Measurements from ENCODE around the gene ZNF800. TPM values are rescaled to one million over a fixed set of nuclear protein-coding genes. Genes with fewer than 3 reads are reported as not detected.

The ZNF800 gene
- polyA plus RNA-seq, 3 donors, result 19.4 to 20.8 (median 20.0) TPM

GRCh38 chr7:127391591-127392181 is 822 bp downstream of the ZNF800 start:
- DNase-seq (ENCODE audit: low read depth in 3 of 3, low spot score in 2 of 3), result peak in 1 of 3 donors; percentile 8

DNA sequence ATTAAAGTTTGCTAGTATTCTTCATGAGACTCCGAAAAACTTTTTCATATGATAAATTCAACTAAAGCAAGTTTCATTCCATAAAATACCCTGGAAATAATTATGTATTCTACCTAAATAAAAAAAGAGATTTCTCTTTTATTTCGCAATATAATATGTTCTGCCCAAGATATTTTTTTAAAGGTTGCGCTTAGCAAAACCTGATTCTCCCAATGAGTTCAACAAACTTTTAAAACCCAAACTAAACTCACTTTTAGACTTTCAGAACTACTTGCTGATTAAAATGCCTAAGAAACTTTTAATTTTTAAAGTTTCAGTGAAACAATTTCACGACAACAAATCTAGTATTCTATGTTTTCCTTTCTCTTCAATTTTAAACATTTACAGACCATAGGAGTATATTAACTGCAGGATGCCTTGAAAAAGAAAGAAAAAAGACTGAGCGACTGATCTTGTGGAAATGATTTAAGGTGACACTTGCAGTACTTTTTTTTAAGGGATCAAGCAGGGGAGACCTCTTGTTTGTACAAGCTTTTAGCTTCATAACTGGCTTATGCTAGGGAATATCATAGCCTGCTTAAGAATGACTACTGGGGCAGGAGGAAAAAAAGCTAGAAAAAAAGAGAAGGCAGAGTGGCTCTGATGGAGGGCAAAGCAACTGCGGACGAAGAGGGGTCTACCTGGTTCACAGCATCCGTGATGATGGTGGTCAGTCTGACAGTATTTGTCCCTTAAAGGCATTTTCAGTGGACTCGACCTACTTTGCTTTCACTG is 1.5 kb downstream of the ZNF800 start:
- DNase-seq (ENCODE audit: low read depth in 3 of 3, low spot score in 2 of 3), result no peak

- DNase-seq (ENCODE audit: low read depth in 3 of 3, low spot score in 2 of 3), result no peak
These were observed 2.2 kb downstream of the ZNF800 start for GRCh38 chr7:127390186-127390816.

- DNase-seq (ENCODE audit: low read depth in 3 of 3, low spot score in 2 of 3), result no peak
These were observed 3.2 kb downstream of the ZNF800 start for GRCh38 chr7:127389321-127389720.

DNA sequence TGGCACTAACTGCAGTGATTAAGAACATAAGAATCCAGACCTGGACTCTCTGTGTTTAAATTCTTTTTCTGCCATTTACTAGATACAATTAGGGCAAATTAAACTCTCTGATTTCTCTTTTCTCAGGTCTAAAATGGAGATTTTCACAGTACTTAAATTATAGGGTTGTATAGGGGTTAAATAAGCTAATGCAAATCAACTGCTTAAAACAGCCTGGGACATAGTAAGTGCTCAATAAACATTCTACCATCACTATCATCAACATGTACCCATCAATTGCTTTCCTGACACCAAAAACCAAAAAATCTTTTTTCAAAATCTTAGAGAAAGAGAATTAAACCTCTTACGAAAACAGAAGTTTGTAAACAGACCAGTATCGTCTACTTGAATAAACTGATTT is 4.5 kb downstream of the ZNF800 start:
- DNase-seq (ENCODE audit: low read depth in 3 of 3, low spot score in 2 of 3), result no peak

DNA sequence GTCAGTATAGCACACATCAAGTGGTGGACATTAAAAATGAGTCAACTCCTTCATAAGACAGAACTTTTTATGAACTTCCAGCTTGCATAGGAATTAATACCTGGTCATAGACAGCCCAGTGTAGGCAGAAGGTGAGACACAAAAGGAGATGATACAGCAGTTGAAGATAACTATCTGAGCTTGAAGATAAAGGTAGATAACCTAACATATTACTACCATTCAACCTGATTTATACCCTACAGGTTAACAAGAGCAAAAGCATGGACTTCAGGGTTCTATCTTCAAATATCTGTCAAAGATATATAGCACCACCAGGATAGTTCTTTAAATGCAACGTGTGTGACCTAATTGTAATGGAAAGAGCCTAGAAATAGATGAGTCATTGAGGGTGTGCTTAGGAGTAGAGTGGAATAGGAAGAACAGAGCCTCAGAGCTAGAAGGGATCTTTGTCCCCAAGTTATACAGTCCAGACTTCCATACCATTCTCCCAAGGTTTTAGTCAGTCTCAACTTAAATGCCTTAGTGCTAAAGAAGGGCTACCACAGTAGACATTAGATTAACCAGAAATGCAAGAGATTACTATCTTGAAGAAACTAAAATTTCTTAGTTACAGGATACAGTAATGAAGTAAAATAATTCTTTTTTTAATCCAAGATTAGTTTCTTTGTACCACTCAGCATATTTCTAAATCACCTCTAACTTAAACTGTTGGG is 9.2 kb downstream of the ZNF800 start:
- DNase-seq (ENCODE audit: low read depth in 3 of 3, low spot score in 2 of 3), result no peak

DNA sequence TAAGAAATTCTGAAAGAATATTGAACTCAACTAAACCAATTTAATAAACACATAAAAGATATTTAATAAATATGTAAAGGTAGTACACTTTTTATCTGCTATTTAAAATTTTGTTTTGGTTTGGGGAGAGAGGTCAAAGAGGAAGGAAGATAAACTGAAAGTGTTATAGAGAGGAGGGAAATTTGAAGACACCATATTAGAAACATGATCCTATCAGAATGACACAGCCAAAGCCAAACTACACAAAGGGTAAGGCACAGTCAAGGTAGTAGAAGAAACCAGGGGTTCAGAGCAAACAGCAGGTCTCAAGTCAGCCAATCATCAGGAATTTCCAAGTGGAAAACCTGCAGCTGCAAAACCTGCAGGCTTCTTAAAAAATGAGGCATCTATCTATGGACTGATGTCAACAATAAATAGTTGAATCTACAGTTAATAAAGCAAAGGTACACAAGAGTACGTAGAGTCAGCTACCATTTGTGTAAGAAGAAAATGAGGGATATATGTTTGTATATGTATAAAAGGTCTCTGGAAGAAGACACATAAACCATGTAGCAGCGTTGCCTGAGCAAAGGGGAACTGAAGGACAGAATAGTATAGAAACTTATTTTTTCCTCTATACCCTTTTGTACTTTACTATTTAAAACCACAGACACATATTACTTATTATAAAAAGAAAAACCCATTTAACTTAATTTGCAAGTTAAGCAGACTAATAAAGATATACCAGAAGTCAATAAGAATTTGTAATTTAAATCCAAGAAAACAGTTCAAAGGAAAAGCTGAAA is 10.0 kb downstream of the ZNF800 start:
- DNase-seq (ENCODE audit: low read depth in 3 of 3, low spot score in 2 of 3), result no peak

- no peak for DNase-seq (ENCODE audit: low read depth in 3 of 3, low spot score in 2 of 3)
These were observed 12.0 kb downstream of the ZNF800 start for GRCh38 chr7:127380479-127380878.

- DNase-seq (ENCODE audit: low read depth in 3 of 3, low spot score in 2 of 3), result no peak
These were observed 12.9 kb downstream of the ZNF800 start for GRCh38 chr7:127379642-127380041.

DNA sequence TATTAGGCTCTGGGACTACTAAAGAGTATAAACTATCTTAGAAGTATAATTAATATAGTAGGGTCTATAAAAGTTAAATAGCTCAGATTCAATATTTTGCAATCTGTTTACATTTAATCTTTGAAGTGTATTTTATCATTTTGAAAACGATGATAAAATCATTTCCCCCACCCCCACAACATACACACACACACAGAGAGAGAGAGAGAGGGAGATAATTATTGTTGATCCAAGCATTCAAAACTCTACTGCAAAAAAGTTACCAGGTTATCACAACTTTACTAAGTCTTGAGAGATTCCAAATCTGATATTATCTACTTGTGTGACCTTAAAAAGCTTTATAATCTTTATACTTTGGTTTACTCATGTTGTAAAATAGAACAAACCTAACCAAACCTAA is 14.0 kb downstream of the ZNF800 start:
- DNase-seq (ENCODE audit: low read depth in 3 of 3, low spot score in 2 of 3), result no peak

- no peak for DNase-seq (ENCODE audit: low read depth in 3 of 3, low spot score in 2 of 3)
These were observed 15.1 kb downstream of the ZNF800 start for GRCh38 chr7:127377425-127377824.

GRCh38 chr7:127375631-127376030 is 16.9 kb downstream of the ZNF800 start:
- DNase-seq (ENCODE audit: low read depth in 3 of 3, low spot score in 2 of 3), result no peak

DNA sequence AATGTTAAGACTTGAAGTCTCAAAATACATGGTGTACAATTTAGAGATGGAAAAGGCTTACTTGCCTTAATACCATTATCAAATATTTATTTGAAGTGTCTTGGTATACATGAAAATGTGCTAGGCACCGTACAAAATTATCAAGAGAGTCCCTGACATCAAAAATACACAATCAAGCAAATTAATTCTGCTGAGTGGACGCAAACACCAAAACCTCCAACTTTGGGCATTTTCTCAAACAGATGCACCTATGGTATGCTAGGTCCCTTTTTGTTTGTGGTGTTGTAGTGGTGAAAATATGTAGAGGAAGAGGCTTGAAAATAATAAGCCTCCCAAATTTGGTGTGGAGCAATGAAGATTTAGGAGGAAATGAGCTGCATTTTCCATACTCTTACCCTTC is 24.8 kb downstream of the ZNF800 start:
- DNase-seq (ENCODE audit: low read depth in 3 of 3, low spot score in 2 of 3), result no peak

- no peak for DNase-seq (ENCODE audit: low read depth in 3 of 3, low spot score in 2 of 3)
These were observed 25.8 kb downstream of the ZNF800 start for GRCh38 chr7:127366680-127367079.

GRCh38 chr7:127365957-127366315 is 26.6 kb downstream of the ZNF800 start:
- DNase-seq (ENCODE audit: low read depth in 3 of 3, low spot score in 2 of 3), result no peak

DNA sequence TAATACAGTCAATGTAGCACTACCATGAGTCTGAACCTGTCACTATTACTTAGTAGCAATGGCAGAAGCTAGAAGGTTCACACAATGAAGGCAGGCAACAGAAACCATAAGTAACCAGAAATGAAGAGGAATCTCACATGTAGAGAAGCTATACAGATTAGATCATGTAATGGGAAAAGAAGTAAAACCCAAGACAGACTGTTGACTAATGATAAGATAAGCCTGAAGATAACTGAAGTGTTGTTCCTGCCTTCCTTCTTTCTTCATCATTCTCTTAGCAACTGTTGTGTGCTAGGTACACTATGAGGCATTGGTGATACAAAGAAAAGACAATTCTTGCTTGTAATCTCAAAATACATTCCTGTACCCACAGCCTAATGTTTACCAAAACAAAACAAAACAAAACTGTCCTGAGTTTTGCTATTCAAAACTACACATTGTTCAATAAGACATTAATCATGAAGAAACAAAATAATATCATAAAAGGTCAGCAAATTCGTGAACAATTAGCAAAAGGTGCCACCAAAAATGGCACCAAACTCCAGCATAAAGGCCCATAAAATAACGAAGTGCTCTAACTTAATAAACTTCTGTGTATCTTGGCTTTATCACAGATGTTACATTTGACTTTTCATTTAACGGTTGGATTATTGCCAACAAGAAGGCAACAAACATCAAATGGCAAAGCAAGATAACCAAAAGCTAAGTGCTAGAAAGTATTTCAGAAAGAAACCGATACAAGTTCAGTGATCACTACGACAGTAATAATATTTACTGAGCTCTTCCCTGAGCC is 27.1 kb downstream of the ZNF800 start:
- DNase-seq (ENCODE audit: low read depth in 3 of 3, low spot score in 2 of 3), result no peak

GRCh38 chr7:127362364-127363027 is 30.0 kb downstream of the ZNF800 start:
- no peak for DNase-seq (ENCODE audit: low read depth in 3 of 3, low spot score in 2 of 3)

GRCh38 chr7:127361736-127362135 is 30.8 kb downstream of the ZNF800 start:
- DNase-seq (ENCODE audit: low read depth in 3 of 3, low spot score in 2 of 3), result no peak

DNA sequence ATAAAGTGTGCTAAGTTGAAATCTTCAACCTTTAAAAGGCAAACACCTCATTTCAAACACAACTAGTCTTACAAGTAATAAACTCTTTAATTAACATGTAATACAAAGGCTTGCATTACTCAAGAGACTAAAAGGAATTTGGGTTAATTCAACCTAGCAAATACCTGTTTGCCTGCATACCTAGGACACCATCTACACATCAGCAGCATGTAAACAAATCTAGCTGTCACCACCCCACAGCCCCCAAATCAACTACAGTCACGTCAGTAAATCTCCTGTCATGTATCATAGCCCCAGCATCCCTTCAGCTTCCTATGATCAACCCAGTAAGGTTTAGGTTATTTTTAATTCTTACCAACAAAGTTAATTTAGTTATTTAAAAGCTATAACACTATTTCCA is 33.5 kb downstream of the ZNF800 start:
- no peak for DNase-seq (ENCODE audit: low read depth in 3 of 3, low spot score in 2 of 3)

Measured in right renal cortex interstitium (tissue), 3 donors.